HepG2 (cell line): Measurements from ENCODE around the gene GLYATL3. TPM values are rescaled to one million over a fixed set of nuclear protein-coding genes. Genes with fewer than 3 reads are reported as not detected.

Experiments used
- ATF7-NPFF ChIP-seq: sonication (generic); formaldehyde crosslinking; IDR thresholded peaks from 2 replicates; pipeline ENCODE4 v1.8.1; 2023; ENCODE audit warnings: mild to moderate bottlenecking, low read depth, missing genetic modification reagents, moderate library complexity
- FOXJ3 ChIP-seq: sonication (generic); formaldehyde crosslinking; IDR thresholded peaks from 2 replicates; pipeline ENCODE4 v1.4.0; 2020; ENCODE audit warnings: missing genetic modification reagents, mild to moderate bottlenecking, borderline replicate concordance
- KDM6A ChIP-seq: IDR thresholded peaks from 2 replicates; pipeline ENCODE4 v1.6.1; 2016; ENCODE audit warnings: low read depth
- KIAA2018 ChIP-seq: sonication (generic); formaldehyde crosslinking; IDR thresholded peaks from 2 replicates; pipeline ENCODE4 v1.5.0; 2020; ENCODE audit warnings: mild to moderate bottlenecking, missing genetic modification reagents, borderline replicate concordance
- KLF16 ChIP-seq, 2 experiments: sonication (generic) in 1 of 2; formaldehyde crosslinking in 1 of 2; IDR thresholded peaks; 2 replicates each; pipeline versions ENCODE4 v1.6.1 to v1.8.0; 2016 to 2023; ENCODE audit warnings: missing genetic modification reagents in 2 of 2, missing compliant biosample characterization in 1 of 2
- MED1 ChIP-seq: sonication (generic); formaldehyde crosslinking; IDR thresholded peaks from 2 replicates; pipeline ENCODE4 v1.4.0; 2020; ENCODE audit warnings: missing genetic modification reagents
- MED8 ChIP-seq: sonication (generic); formaldehyde crosslinking; IDR thresholded peaks from 2 replicates; pipeline ENCODE4 v1.8.1; 2023; ENCODE audit warnings: mild to moderate bottlenecking, missing genetic modification reagents; ENCODE audit not compliant: insufficient replicate concordance
- NBN ChIP-seq: fragments of 450-650 bp; conservative IDR thresholded peaks from 2 replicates; pipeline ENCODE4 v1.6.1; 2017
- NCOA5 ChIP-seq: sonication (generic); formaldehyde crosslinking; IDR thresholded peaks from 2 replicates; pipeline ENCODE4 v1.4.0; 2020; ENCODE audit warnings: missing genetic modification reagents
- POLR2AphosphoS5 ChIP-seq: IDR thresholded peaks from 2 replicates; pipeline ENCODE4 v1.6.1; 2012; ENCODE audit warnings: low read depth, low read length
- RFX5 ChIP-seq: IDR thresholded peaks from 2 replicates; pipeline ENCODE4 v1.6.1; 2011; ENCODE audit warnings: low read depth, low read length, improper control_type of control experiment
- RFXANK ChIP-seq: IDR thresholded peaks from 2 replicates; pipeline ENCODE4 v1.6.1; 2016
- RXRA ChIP-seq: sonication (generic); formaldehyde crosslinking; IDR thresholded peaks from 2 replicates; pipeline ENCODE4 v1.5.1; 2020; ENCODE audit warnings: missing genetic modification reagents
- U2AF2 ChIP-seq: fragments of 200-400 bp; formaldehyde crosslinking; IDR thresholded peaks from 2 replicates; pipeline ENCODE4 v1.6.1; 2017; ENCODE audit warnings: low read depth, mild to moderate bottlenecking, low read length
- YEATS2 ChIP-seq: sonication (generic); formaldehyde crosslinking; IDR thresholded peaks from 2 replicates; pipeline ENCODE4 v1.4.0; 2020; ENCODE audit warnings: missing genetic modification reagents, borderline replicate concordance
- YEATS4 ChIP-seq: sonication (generic); formaldehyde crosslinking; IDR thresholded peaks from 2 replicates; pipeline ENCODE4 v1.4.0; 2020; ENCODE audit warnings: missing genetic modification reagents, borderline replicate concordance
- ZFX ChIP-seq: sonication (generic); formaldehyde crosslinking; IDR thresholded peaks from 2 replicates; pipeline ENCODE4 v1.4.0; 2020; ENCODE audit warnings: mild to moderate bottlenecking, low read depth, missing genetic modification reagents, moderate library complexity
- ZNF296 ChIP-seq: sonication (generic); formaldehyde crosslinking; conservative IDR thresholded peaks from 2 replicates; pipeline ENCODE4 v1.5.0; 2020; ENCODE audit warnings: mild to moderate bottlenecking, missing genetic modification reagents
- polyA plus RNA-seq, 8 experiments: library from polyadenylated mRNA; depleted of rRNA in 3 of 8; stranded (reverse) in 7 of 8; unstranded in 1 of 8; fragments of >200 nt; fragmentation: Illumina TruSeq in 4 of 8; extraction: Trizol in 4 of 8; gene quantifications; 2 replicates each; pipeline versions ENCODE4 v1.2.1 to v1.2.3, GENCODE V29; 2011 to 2016; ENCODE audit warnings: low read depth in 4 of 8, missing spikeins in 1 of 8, mixed read lengths in 1 of 8; ENCODE audit not compliant: insufficient read depth in 1 of 8
- total RNA-seq, 5 experiments: library from RNA; depleted of rRNA; stranded (reverse); fragments of >200 nt; fragmentation: Illumina TruSeq; extraction: Trizol; gene quantifications; 2 replicates each; pipeline ENCODE4 v1.2.3, GENCODE V29; 2016; ENCODE audit warnings: low read depth in 1 of 5
- TF ChIP-seq, protein P1 (sequence below): sonication (generic); formaldehyde crosslinking; IDR thresholded peaks from 2 replicates; pipeline ENCODE4 v1.5.0; 2020; ENCODE audit warnings: mild to moderate bottlenecking, missing genetic modification reagents, borderline replicate concordance

GLYATL3 gene
- total and polyA plus RNA-seq, 2 of the 13 experiments (the other 11 are each of a cell fraction or from before 2014, with no cell fraction given) = 0.05 TPM; not detected in 1

DNA sequence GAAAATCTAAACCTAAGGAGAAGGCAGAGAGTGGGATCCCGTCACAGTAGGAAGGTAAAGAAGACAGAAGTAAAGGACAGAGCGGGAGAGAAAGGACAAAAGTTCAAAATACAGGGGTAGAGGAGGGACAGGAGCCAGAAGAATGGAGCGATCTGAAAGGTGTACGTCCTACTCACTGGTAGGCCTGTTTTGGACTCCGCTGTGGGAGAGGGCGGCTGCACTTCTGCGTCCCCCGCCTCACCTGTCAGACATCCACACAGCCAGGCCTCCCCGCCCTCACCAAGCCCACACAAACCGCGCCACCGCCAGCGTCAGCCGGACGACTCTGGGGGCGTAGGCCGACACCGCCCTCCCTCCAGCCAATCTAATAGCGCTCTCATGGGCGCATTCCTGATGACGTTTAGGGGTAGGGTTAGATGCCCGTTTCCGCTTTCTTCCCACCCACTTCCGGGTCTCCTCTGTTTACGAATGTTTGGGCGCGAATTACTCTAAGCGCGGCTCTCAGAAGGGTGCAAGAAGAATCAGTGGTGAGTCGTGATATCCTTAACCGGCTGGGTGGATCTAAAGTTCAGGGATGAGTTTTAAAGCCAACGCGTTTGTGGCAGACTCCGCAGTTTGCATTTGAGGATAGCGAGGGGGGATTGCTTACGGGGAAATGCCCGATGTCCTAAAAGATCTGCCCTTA lies 36.7 kb upstream of the GLYATL3 start, which contains the start of the genes CENPQ and MMUT (continued):
- no peak for TF ChIP-seq KDM6A (CRISPR knock-in tag)
- no peak for TF ChIP-seq MED8 (CRISPR knock-in tag)
- TF ChIP-seq, protein P1, sequence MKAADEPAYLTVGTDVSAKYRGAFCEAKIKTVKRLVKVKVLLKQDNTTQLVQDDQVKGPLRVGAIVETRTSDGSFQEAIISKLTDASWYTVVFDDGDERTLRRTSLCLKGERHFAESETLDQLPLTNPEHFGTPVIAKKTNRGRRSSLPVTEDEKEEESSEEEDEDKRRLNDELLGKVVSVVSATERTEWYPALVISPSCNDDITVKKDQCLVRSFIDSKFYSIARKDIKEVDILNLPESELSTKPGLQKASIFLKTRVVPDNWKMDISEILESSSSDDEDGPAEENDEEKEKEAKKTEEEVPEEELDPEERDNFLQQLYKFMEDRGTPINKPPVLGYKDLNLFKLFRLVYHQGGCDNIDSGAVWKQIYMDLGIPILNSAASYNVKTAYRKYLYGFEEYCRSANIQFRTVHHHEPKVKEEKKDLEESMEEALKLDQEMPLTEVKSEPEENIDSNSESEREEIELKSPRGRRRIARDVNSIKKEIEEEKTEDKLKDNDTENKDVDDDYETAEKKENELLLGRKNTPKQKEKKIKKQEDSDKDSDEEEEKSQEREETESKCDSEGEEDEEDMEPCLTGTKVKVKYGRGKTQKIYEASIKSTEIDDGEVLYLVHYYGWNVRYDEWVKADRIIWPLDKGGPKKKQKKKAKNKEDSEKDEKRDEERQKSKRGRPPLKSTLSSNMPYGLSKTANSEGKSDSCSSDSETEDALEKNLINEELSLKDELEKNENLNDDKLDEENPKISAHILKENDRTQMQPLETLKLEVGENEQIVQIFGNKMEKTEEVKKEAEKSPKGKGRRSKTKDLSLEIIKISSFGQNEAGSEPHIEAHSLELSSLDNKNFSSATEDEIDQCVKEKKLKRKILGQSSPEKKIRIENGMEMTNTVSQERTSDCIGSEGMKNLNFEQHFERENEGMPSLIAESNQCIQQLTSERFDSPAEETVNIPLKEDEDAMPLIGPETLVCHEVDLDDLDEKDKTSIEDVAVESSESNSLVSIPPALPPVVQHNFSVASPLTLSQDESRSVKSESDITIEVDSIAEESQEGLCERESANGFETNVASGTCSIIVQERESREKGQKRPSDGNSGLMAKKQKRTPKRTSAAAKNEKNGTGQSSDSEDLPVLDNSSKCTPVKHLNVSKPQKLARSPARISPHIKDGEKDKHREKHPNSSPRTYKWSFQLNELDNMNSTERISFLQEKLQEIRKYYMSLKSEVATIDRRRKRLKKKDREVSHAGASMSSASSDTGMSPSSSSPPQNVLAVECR = peak; percentile 100
- no peak for TF ChIP-seq ZNF296 (CRISPR knock-in tag)
- peak; percentile 95; the same call in 1 of the 2 replicates for TF ChIP-seq YEATS4 (CRISPR knock-in tag)
- peak; percentile 63; the same call in 1 of the 2 replicates for TF ChIP-seq RXRA
- TF ChIP-seq KIAA2018 (CRISPR knock-in tag) = no peak
- TF ChIP-seq RFX5 = peak; percentile 83
- peak; percentile 87 for TF ChIP-seq MED1
- TF ChIP-seq ZFX (CRISPR knock-in tag) = peak; percentile 97
- peak; percentile 99 for TF ChIP-seq YEATS2 (CRISPR knock-in tag)
- no peak for TF ChIP-seq NBN
- peak; percentile 90 for TF ChIP-seq POLR2AphosphoS5
- TF ChIP-seq FOXJ3 (CRISPR knock-in tag) = peak; percentile 79; the same call in 1 of the 2 replicates
- TF ChIP-seq RFXANK (CRISPR knock-in tag) = 0 out of 2 replicates have a peak, but pooled peaks have one; percentile 61
- TF ChIP-seq NCOA5 (CRISPR knock-in tag) = no peak
- peak in 1 of 2 experiments; percentile 99; a peak in 2 of 4 replicates for TF ChIP-seq KLF16 (CRISPR knock-in tag; IDR thresholded peaks at IDR 0.05)
- TF ChIP-seq ATF7-NPFF = peak; percentile 70; the same call in 1 of the 2 replicates
- no peak for TF ChIP-seq U2AF2
